Skeletal muscle tissue (tissue), 4 donors: ENCODE results near the gene CD19. TPM values are rescaled to one million over a fixed set of nuclear protein-coding genes. Genes with fewer than 3 reads are reported as not detected.

Experiments
- H3K27ac ChIP-seq: one replicate; pipeline ENCODE4 v1.7.0; 2013; ENCODE audit warnings: mild to moderate bottlenecking, low read depth, low read length, inconsistent platforms
- H3K27me3 ChIP-seq, 3 donors: one replicate each; pipeline ENCODE4 v1.7.0; 2013; ENCODE audit warnings: low read length in 3 of 3; ENCODE audit not compliant: control insufficient read depth in 3 of 3, insufficient read depth in 3 of 3
- H3K36me3 ChIP-seq, 3 donors: one replicate each; pipeline ENCODE4 v1.7.0; 2013; ENCODE audit warnings: low read length in 3 of 3; ENCODE audit not compliant: control insufficient read depth in 3 of 3, insufficient read depth in 3 of 3
- H3K4me1 ChIP-seq, 3 donors: one replicate each; pipeline ENCODE4 v1.7.0; 2013; ENCODE audit warnings: low read length in 3 of 3, mild to moderate bottlenecking in 3 of 3; ENCODE audit not compliant: control insufficient read depth in 3 of 3, insufficient read depth in 3 of 3
- H3K4me3 ChIP-seq, 3 donors: one replicate each; pipeline ENCODE4 v1.7.0; 2013; ENCODE audit warnings: low read length in 3 of 3
- H3K9ac ChIP-seq, 3 donors: one replicate each; pipeline ENCODE4 v1.7.0; 2013; ENCODE audit warnings: low read length in 3 of 3, mild to moderate bottlenecking in 3 of 3, moderate library complexity in 2 of 3, low read depth in 1 of 3
- H3K9me3 ChIP-seq, 3 donors: one replicate each; pipeline ENCODE4 v1.7.0; 2013; ENCODE audit warnings: low read length in 3 of 3; ENCODE audit not compliant: control insufficient read depth in 3 of 3
- total RNA-seq: library from RNA; depleted of rRNA; stranded (reverse); fragments of >200 nt; gene quantifications from one replicate; pipeline ENCODE4 v1.2.3, GENCODE V29; 2014
- donor health status: Osteomylitis.

CD19 gene
- total RNA-seq, 1 donor from 2014 or later: 2.1 TPM

- H3K9me3 ChIP-seq: no peaks in the 10 kb centered on the region
- H3K27me3 ChIP-seq: no peaks in the 10 kb centered on the region
- peaks cover 31 to 40% (median 32%) of the 10 kb centered on the region in 3 donors for H3K36me3 ChIP-seq
- no peak overlapping the region for H3K4me3 ChIP-seq
- no peak overlapping the region for H3K9ac ChIP-seq
- no peak overlapping the region for H3K27ac ChIP-seq
- H3K4me1 ChIP-seq: no peaks in the 10 kb centered on the region
Observed at GRCh38 chr16:28905229-28905754, 26.5 kb upstream of the CD19 start.

- H3K36me3 ChIP-seq: peaks cover 27 to 39% (median 30%) of the 10 kb centered on the region in 3 donors
- no peaks in the 10 kb centered on the region for H3K4me1 ChIP-seq
- H3K9ac ChIP-seq: no peak overlapping the region
- no peak overlapping the region for H3K4me3 ChIP-seq
- H3K27ac ChIP-seq: no peak overlapping the region
- H3K9me3 ChIP-seq: no peaks in the 10 kb centered on the region
- no peaks in the 10 kb centered on the region for H3K27me3 ChIP-seq
Observed at GRCh38 chr16:28905800-28906372, 25.9 kb upstream of the CD19 start.

GRCh38 chr16:28910086-28911031, 21.4 kb upstream of the CD19 start:
- Histone ChIP-seq H3K27me3 (no peaks in the 10 kb centered on the region), H3K4me3 (no peak overlapping the region), H3K4me1 (no peaks in the 10 kb centered on the region), H3K36me3 (peaks cover 3 to 18% (median 14%) of the 10 kb centered on the region in 3 donors), H3K9ac (no peak overlapping the region), H3K27ac (no peak overlapping the region), H3K9me3 (no peaks in the 10 kb centered on the region)

- Histone ChIP-seq H3K9me3 (no peaks in the 10 kb centered on the region), H3K27ac (no peak overlapping the region), H3K4me1 (no peaks in the 10 kb centered on the region), H3K4me3 (no peak overlapping the region), H3K9ac (no peak overlapping the region), H3K36me3 (peaks cover 3 to 26% (median 16%) of the 10 kb centered on the region in 3 donors), H3K27me3 (no peaks in the 10 kb centered on the region)
Observed at GRCh38 chr16:28912558-28912957, 19.2 kb upstream of the CD19 start.

GRCh38 chr16:28913946-28914724, 17.6 kb upstream of the CD19 start:
- no peaks in the 10 kb centered on the region for H3K27me3 ChIP-seq
- no peaks in the 10 kb centered on the region for H3K9me3 ChIP-seq
- no peak overlapping the region for H3K9ac ChIP-seq
- H3K27ac ChIP-seq: no peak overlapping the region
- peaks cover 9 to 29% (median 19%) of the 10 kb centered on the region in 3 donors for H3K36me3 ChIP-seq
- H3K4me3 ChIP-seq: no peak overlapping the region
- no peaks in the 10 kb centered on the region for H3K4me1 ChIP-seq

GRCh38 chr16:28915181-28915580, 16.6 kb upstream of the CD19 start:
- Histone ChIP-seq H3K4me1 (no peaks in the 10 kb centered on the region), H3K9ac (no peak overlapping the region), H3K4me3 (no peak overlapping the region), H3K36me3 (peaks cover 14 to 33% (median 24%) of the 10 kb centered on the region in 3 donors), H3K9me3 (no peaks in the 10 kb centered on the region), H3K27ac (no peak overlapping the region), H3K27me3 (no peaks in the 10 kb centered on the region)

DNA sequence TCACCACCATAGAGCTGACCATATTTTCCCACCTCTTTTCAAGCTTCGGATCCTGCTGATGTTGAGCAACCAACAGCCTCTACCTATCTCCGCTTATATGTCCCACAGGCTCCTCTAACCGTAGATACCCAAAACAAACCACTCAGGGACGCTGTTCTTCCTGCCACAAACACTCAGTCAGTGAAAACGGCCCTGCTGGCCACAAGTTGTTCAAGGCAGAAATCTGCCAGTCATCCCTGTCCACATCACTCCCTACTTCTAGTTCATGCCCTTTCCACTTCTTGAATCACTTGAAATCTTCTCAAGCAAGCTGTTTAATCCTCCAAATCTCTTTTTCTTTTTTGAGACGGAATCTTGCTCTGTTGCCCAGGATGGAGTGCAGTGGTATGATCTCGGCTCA, 14.7 kb upstream of the CD19 start:
- H3K9ac ChIP-seq: no peak overlapping the region
- H3K27ac ChIP-seq: no peak overlapping the region
- H3K4me3 ChIP-seq: no peak overlapping the region
- no peaks in the 10 kb centered on the region for H3K4me1 ChIP-seq
- peaks cover 13 to 31% (median 21%) of the 10 kb centered on the region in 3 donors for H3K36me3 ChIP-seq
- H3K9me3 ChIP-seq: no peaks in the 10 kb centered on the region
- H3K27me3 ChIP-seq: no peaks in the 10 kb centered on the region

GRCh38 chr16:28918698-28919097, 13.1 kb upstream of the CD19 start:
- Histone ChIP-seq H3K9ac (no peak overlapping the region), H3K4me1 (no peaks in the 10 kb centered on the region), H3K27ac (no peak overlapping the region), H3K27me3 (no peaks in the 10 kb centered on the region), H3K4me3 (no peak overlapping the region), H3K36me3 (peaks cover 13 to 29% (median 21%) of the 10 kb centered on the region in 3 donors), H3K9me3 (no peaks in the 10 kb centered on the region)

DNA sequence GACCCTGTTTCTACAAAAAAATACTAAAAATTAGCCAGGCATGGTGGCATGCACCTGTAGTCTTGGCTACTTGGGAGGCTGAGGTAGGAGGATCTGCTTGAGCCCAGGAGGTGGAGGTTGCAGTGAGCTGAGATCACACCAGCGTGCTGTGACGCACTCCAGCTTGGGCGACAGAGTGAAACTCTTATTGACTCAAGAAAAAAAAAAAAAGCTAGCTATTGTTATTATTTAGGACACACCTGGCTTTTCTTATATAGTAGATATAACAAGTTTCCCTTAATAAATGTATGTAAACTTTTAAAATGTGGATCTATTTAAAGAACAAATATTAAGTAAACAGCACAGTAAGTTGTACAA, 8.6 kb upstream of the CD19 start:
- H3K27ac ChIP-seq: no peak overlapping the region
- H3K36me3 ChIP-seq: peaks cover 11 to 13% (median 13%) of the 10 kb centered on the region in 3 donors
- H3K9me3 ChIP-seq: no peaks in the 10 kb centered on the region
- H3K4me1 ChIP-seq: peaks cover 7 to 13% (median 8%) of the 10 kb centered on the region in 3 donors
- no peak overlapping the region for H3K4me3 ChIP-seq
- no peaks in the 10 kb centered on the region for H3K27me3 ChIP-seq
- no peak overlapping the region for H3K9ac ChIP-seq
